GM12878 (cell line): ENCODE measurements around the gene ZKSCAN5. TPM values are rescaled to one million over a fixed set of nuclear protein-coding genes. Genes with fewer than 3 reads are reported as not detected.

Experiments
- ATAC-seq: fragments of 200-7000 bp; cut with Tn5 transposase; 3 replicates; pipeline ENCODE4 v1.9.1; 2020; ENCODE audit warnings: mild to moderate bottlenecking, moderate library complexity
- BruUV-seq: library from RNA; stranded (reverse); fragments of 400-500 nt; replicated peaks from 2 replicates; lab custom pipeline; 2021; lab: Mats Ljungman, UMichigan
- CTCF ChIA-PET: fragments of 300-600 bp; sonication (Branson Sonifier 250); formaldehyde crosslinking; extraction: SDS; loops from one replicate; lab custom pipeline; 2021; ENCODE audit warnings: inconsistent platforms; lab: Yijun Ruan, JAX
- POLR2A ChIA-PET: fragments of 350-600 bp; formaldehyde crosslinking; extraction: SDS; loops from one replicate; lab custom pipeline; 2021; ENCODE audit warnings: inconsistent platforms; lab: Charles Lee
- RAD21 ChIA-PET: fragments of 300-600 bp; sonication (Branson Sonifier 250); formaldehyde crosslinking; loops from one replicate; lab custom pipeline; 2023; ENCODE audit warnings: antibody characterized with exemption; ENCODE audit not compliant: unreplicated experiment; lab: Charles Lee
- SMC1A ChIA-PET: fragments of 300-600 bp; sonication (Branson Sonifier 250); formaldehyde crosslinking; loops from one replicate; lab custom pipeline; 2023; ENCODE audit not compliant: unreplicated experiment, uncharacterized antibody; lab: Charles Lee
- DNase-seq: peaks from one replicate; pipeline ENCODE4 v3.0.0-alpha.2; 2011; ENCODE audit warnings: low read depth, low spot score
- FAIRE-seq: peaks from 3 replicates; lab custom pipeline; 2011; peaks lifted over from hg19 to GRCh38; lab: Jason Lieb, UNC
- H2AFZ ChIP-seq: 2 replicates; pipeline ENCODE4 v1.6.0; 2011; ENCODE audit warnings: low read depth, low read length, control low read depth; ENCODE audit not compliant: control insufficient read depth
- H3K27ac ChIP-seq: 2 replicates; pipeline ENCODE4 v1.5.1; 2011; ENCODE audit warnings: control low read depth; ENCODE audit not compliant: control insufficient read depth, insufficient read depth
- H3K27me3 ChIP-seq, 2 experiments: replicated peaks in 1 of 2; 2 replicates each; pipeline versions ENCODE4 v1.6.0 to v1.6.1; 2011; ENCODE audit warnings: low read length in 1 of 2; ENCODE audit not compliant: control insufficient read depth in 2 of 2, insufficient read depth in 2 of 2
- H3K36me3 ChIP-seq, 2 experiments: 2 replicates each; pipeline ENCODE4 v1.5.1; 2011; ENCODE audit warnings: low read length in 1 of 2; ENCODE audit not compliant: control insufficient read depth in 2 of 2, insufficient read depth in 2 of 2
- H3K4me1 ChIP-seq: 2 replicates; pipeline ENCODE4 v1.6.1; 2011; ENCODE audit warnings: mild to moderate bottlenecking, low read length, moderate library complexity, mixed read lengths; ENCODE audit not compliant: control insufficient read depth, insufficient read depth
- H3K4me2 ChIP-seq: 2 replicates; pipeline ENCODE4 v1.6.0; 2011; ENCODE audit warnings: control low read depth; ENCODE audit not compliant: control insufficient read depth, insufficient read depth
- H3K4me3 ChIP-seq: fragments of 200-600 bp; sonication (generic); 2 replicates; pipeline ENCODE4 v1.5.1; 2016
- H3K79me2 ChIP-seq: 2 replicates; pipeline ENCODE4 v1.6.0; 2011; ENCODE audit warnings: low read length; ENCODE audit not compliant: control insufficient read depth, insufficient read depth
- H3K9ac ChIP-seq: 2 replicates; pipeline ENCODE4 v1.8.0; 2011; ENCODE audit warnings: low read length, control low read depth, mixed read lengths; ENCODE audit not compliant: control insufficient read depth, insufficient read depth
- H3K9me3 ChIP-seq: replicated peaks from 3 replicates; pipeline ENCODE4 v1.5.1; 2011; ENCODE audit warnings: mild to moderate bottlenecking, low read length; ENCODE audit not compliant: control insufficient read depth, insufficient read depth
- H4K20me1 ChIP-seq: 2 replicates; pipeline ENCODE4 v1.6.0; 2011; ENCODE audit not compliant: control insufficient read depth, insufficient read depth
- CREB1 ChIP-seq: IDR thresholded peaks from 2 replicates; pipeline ENCODE4 v1.6.1; 2012; ENCODE audit warnings: low read depth, mild to moderate bottlenecking, inconsistent platforms
- E2F8 ChIP-seq: fragments of 450-650 bp; IDR thresholded peaks from 2 replicates; pipeline ENCODE4 v1.6.1; 2018; ENCODE audit warnings: mild to moderate bottlenecking, low read depth, moderate library complexity; ENCODE audit not compliant: partially characterized antibody
- EED ChIP-seq: sonication (generic); IDR thresholded peaks from 2 replicates; pipeline ENCODE4 v1.6.1; 2016; ENCODE audit warnings: antibody characterized with exemption, low read depth
- ETV6 ChIP-seq, 2 experiments: fragments of 450-650 bp in 1 of 2; IDR thresholded peaks in 1 of 2; conservative IDR thresholded peaks in 1 of 2; 2 replicates each; pipeline ENCODE4 v1.6.1; 2014; ENCODE audit warnings: antibody characterized with exemption in 1 of 2, borderline replicate concordance in 1 of 2, low read depth in 1 of 2, mild to moderate bottlenecking in 1 of 2, moderate library complexity in 1 of 2
- KAT2A ChIP-seq: conservative IDR thresholded peaks from 2 replicates; pipeline ENCODE4 v1.6.1; 2011; ENCODE audit warnings: low read depth, low read length; ENCODE audit not compliant: control insufficient read depth
- NFIC ChIP-seq: IDR thresholded peaks from 2 replicates; pipeline ENCODE4 v1.6.1; 2012; ENCODE audit warnings: low read depth, mild to moderate bottlenecking, inconsistent platforms, low read length, moderate library complexity
- NFYA ChIP-seq: IDR thresholded peaks from 2 replicates; pipeline ENCODE4 v1.6.1; 2011; ENCODE audit warnings: low read depth, mild to moderate bottlenecking, low read length, improper control_type of control experiment, borderline replicate concordance
- POLR2A ChIP-seq: IDR thresholded peaks from 2 replicates; pipeline ENCODE4 v1.6.1; 2011; ENCODE audit warnings: low read depth, mild to moderate bottlenecking, low read length
- SIN3A ChIP-seq: IDR thresholded peaks from 2 replicates; pipeline ENCODE4 v1.6.1; 2012; ENCODE audit warnings: low read depth, low read length, improper control_type of control experiment
- SPI1 ChIP-seq: IDR thresholded peaks from 2 replicates; pipeline ENCODE4 v1.6.1; 2011; ENCODE audit warnings: low read depth, mild to moderate bottlenecking, low read length, moderate library complexity, borderline replicate concordance; ENCODE audit not compliant: insufficient read depth
- SRF ChIP-seq, 2 experiments: IDR thresholded peaks; 2 replicates each; pipeline ENCODE4 v1.6.1; 2011; ENCODE audit warnings: low read depth in 2 of 2, low read length in 2 of 2, mild to moderate bottlenecking in 1 of 2, moderate library complexity in 1 of 2
- TAF1 ChIP-seq: IDR thresholded peaks from 2 replicates; pipeline ENCODE4 v1.6.1; 2011; ENCODE audit warnings: mild to moderate bottlenecking, low read depth, low read length, borderline replicate concordance
- YBX1 ChIP-seq: fragments of 450-650 bp; IDR thresholded peaks from 2 replicates; pipeline ENCODE4 v1.6.1; 2016; ENCODE audit warnings: antibody characterized with exemption
- WGBS: methylation state at CpG from one replicate; pipeline ENCODE4 v1.1.6; 2016; ENCODE audit warnings: low lambda C conversion rate; ENCODE audit not compliant: insufficient replicate concordance, insufficient coverage; ENCODE audit errors: missing lambda C conversion rate; 5-methylcytosine and 5-hydroxymethylcytosine counted together
- in situ Hi-C: fragments of 300-500 bp; cut with MboI; formaldehyde crosslinking; loops from 9 replicates; pipeline ENCODE4 v1.14.3; 2018; ENCODE audit warnings: mixed read lengths
- intact Hi-C: fragments of 100-400 bp; cut with micrococcal nuclease; formaldehyde crosslinking; loops from one replicate; pipeline ENCODE4 v1.14.2; 2022; ENCODE audit not compliant: unreplicated experiment
- polyA plus RNA-seq, 11 experiments: library from polyadenylated mRNA; depleted of rRNA in 4 of 11; unstranded in 6 of 11; stranded (reverse) in 5 of 11; fragments of >200 nt; fragmentation: Nextera tagmentation in 4 of 11; fragmentation: Illumina TruSeq in 1 of 11; extraction: Ambion mirVana in 4 of 11; extraction: Trizol in 1 of 11; gene quantifications; 1 replicate in 1 of 11; 2 replicates in 10 of 11; pipeline versions ENCODE4 v1.2.1 to v1.2.3, GENCODE V29; 2011 to 2016; ENCODE audit warnings: inconsistent platforms in 2 of 11, missing spikeins in 2 of 11, low read depth in 1 of 11
- total RNA-seq, 4 experiments: library from RNA; depleted of rRNA in 3 of 4; stranded (reverse); fragments of >200 nt in 3 of 4; fragmentation: Illumina TruSeq in 1 of 4; extraction: Trizol in 1 of 4; gene quantifications; 2 replicates each; pipeline versions ENCODE4 v1.2.1 to v1.2.3, GENCODE V29; 2013 to 2021

ZKSCAN5 gene
- total and polyA plus RNA-seq, 10 of the 15 experiments (the other 5 are each of a cell fraction or from before 2014, with no cell fraction given), result 2.5 to 10.1 (median 7.7) TPM

GRCh38 chr7:99498546-99498944, 5.9 kb upstream of the ZKSCAN5 start:
- H3K9ac ChIP-seq, result peak overlapping the region; percentile 94
- 26% methylated on average over 11 of the region's 11 CpGs for WGBS
- no peak for FAIRE-seq

GRCh38 chr7:99499371-99499720, 5.1 kb upstream of the ZKSCAN5 start:
- peak overlapping the region; percentile 88 for H2AFZ ChIP-seq
- POLR2A ChIA-PET, result interaction anchor here (0.6 to 2.3 kb wide), 4 partner anchors 11 to 90 kb away, joined by 3 to 15 read pairs (median 8); partner anchors contain the start of genes BUD31 and ZNF655
- H3K4me2 ChIP-seq, result peak overlapping the region; percentile 68; the same call in 1 of the 2 replicates
- ATAC-seq (peak; percentile 34), FAIRE-seq (no peak), DNase-seq (no peak)
- no peaks in the 10 kb centered on the region for H4K20me1 ChIP-seq
- peaks cover 12% of the 10 kb centered on the region; the same call in 2 of the 3 replicates for H3K9me3 ChIP-seq
- peaks cover 44% of the 10 kb centered on the region for H3K79me2 ChIP-seq
- CTCF ChIA-PET, result interaction anchor here (0.7 to 1.2 kb wide), 3 partner anchors 16 to 201 kb away, joined by 3 read pairs; no protein-coding TSS in a partner anchor
- SMC1A ChIA-PET, result interaction anchor here (1.4 kb wide), 1 partner anchor 9 kb away, joined by 3 read pairs; no protein-coding TSS in a partner anchor
- no peaks in the 10 kb centered on the region for H3K4me1 ChIP-seq
- no TSS peak for BruUV-seq
- in situ Hi-C loops (no loop called here), intact Hi-C loops (no loop called here)
- H3K4me3 ChIP-seq, result peak overlapping the region; percentile 95
- peaks cover under 1 to 15% of the 10 kb centered on the region in 2 experiments; a peak in 2 of 4 replicates for H3K36me3 ChIP-seq
- RAD21 ChIA-PET, result interaction anchor here (1.3 to 1.4 kb wide), 2 partner anchors 34 to 91 kb away, joined by 3 to 5 read pairs; partner anchors contain the start of genes ATP5MF, BUD31 and PDAP1
- H3K9ac ChIP-seq, result peak overlapping the region; percentile 94
- H3K27me3 ChIP-seq, result no peaks in the 10 kb centered on the region
- peak overlapping the region; percentile 92 for H3K27ac ChIP-seq
- WGBS, result 0% methylated on average over 14 of the region's 14 CpGs
- TF ChIP-seq YBX1, result no peak
- no peak for TF ChIP-seq E2F8
- TF ChIP-seq TAF1, result no peak
- no peak for TF ChIP-seq NFIC
- TF ChIP-seq SIN3A, result no peak
- TF ChIP-seq EED, result no peak
- TF ChIP-seq NFYA, result no peak
- TF ChIP-seq SRF (IDR thresholded peaks at IDR 0.05; ENCODE audit: low read depth in 2 of 2, low read length in 2 of 2), result no peak
- TF ChIP-seq SPI1, result peak; percentile 19; the same call in 1 of the 2 replicates
- no peak for TF ChIP-seq CREB1
- no peak for TF ChIP-seq KAT2A
- TF ChIP-seq ETV6 (conservative IDR thresholded peaks at IDR 0.05 in 1 of 2, IDR thresholded peaks at IDR 0.05 in 1 of 2; ENCODE audit: borderline replicate concordance in 1 of 2, low read depth in 1 of 2), result peak in 1 of 2 experiments; percentile 34; a peak in 1 of 4 replicates

More at GRCh38 chr7:99498546-99498944, 5.9 kb upstream of the ZKSCAN5 start:
- H3K4me2 ChIP-seq, result peak overlapping the region; percentile 94
- intact Hi-C loops, result no loop called here
- ATAC-seq (no peak), DNase-seq (no peak)
- ChIA-PET SMC1A (interaction anchor here (0.9 to 1.4 kb wide), 2 partner anchors 8 to 9 kb away, joined by 3 read pairs; no protein-coding TSS in a partner anchor), POLR2A (interaction anchor here (0.6 to 1.4 kb wide), 5 partner anchors 8 to 882 kb away, joined by 3 to 4 read pairs (median 3); no protein-coding TSS in a partner anchor), RAD21 (interaction anchor here (1.0 kb wide), 1 partner anchor 25 kb away, joined by 3 read pairs; no protein-coding TSS in a partner anchor), CTCF (interaction anchor here (0.7 to 1.1 kb wide), 2 partner anchors 11 to 200 kb away, joined by 3 to 4 read pairs; no protein-coding TSS in a partner anchor)
- peak overlapping the region; percentile 95 for H3K4me3 ChIP-seq
- TF ChIP-seq POLR2A, result peak; percentile 40; the same call in 1 of the 2 replicates
- no peak for TF ChIP-seq CREB1
- H3K27me3 ChIP-seq, result no peaks in the 10 kb centered on the region
- peaks cover 20% of the 10 kb centered on the region for H3K9me3 ChIP-seq
- peak overlapping the region; percentile 2; the same call in 1 of the 2 replicates for H3K27ac ChIP-seq
- BruUV-seq, result no TSS peak
- no peaks in the 10 kb centered on the region for H4K20me1 ChIP-seq
- H2AFZ ChIP-seq, result no peak overlapping the region
- peaks cover 8 to 23% of the 10 kb centered on the region in 2 experiments for H3K36me3 ChIP-seq
- in situ Hi-C loops, result no loop called here
- peaks cover 50% of the 10 kb centered on the region for H3K79me2 ChIP-seq
- H3K4me1 ChIP-seq, result no peaks in the 10 kb centered on the region
